Kidney (tissue), 14 donors: Measurements from ENCODE around the gene TEX14. TPM values are rescaled to one million over a fixed set of nuclear protein-coding genes. Genes with fewer than 3 reads are reported as not detected.

Experiments
- DNase-seq, 5 donors: peaks; one replicate each; pipeline ENCODE4 v3.0.0-alpha.2; 2013 to 2020
- FAIRE-seq: peaks from 2 replicates; lab custom pipeline; 2012; peaks lifted over from hg19 to GRCh38; lab: Jason Lieb, UNC
- H3K27ac ChIP-seq, 2 donors: one replicate each; pipeline ENCODE4 v1.7.0; 2013; ENCODE audit warnings: low read depth in 2 of 2, low read length in 2 of 2, inconsistent platforms in 1 of 2
- H3K27me3 ChIP-seq: one replicate; pipeline ENCODE4 v1.7.1; 2013; ENCODE audit warnings: low read length, inconsistent platforms; ENCODE audit not compliant: control insufficient read depth, insufficient read depth
- H3K36me3 ChIP-seq, 3 donors: one replicate each; pipeline versions ENCODE4 v1.7.0 to v1.7.1; 2013; ENCODE audit warnings: low read length in 3 of 3, control low read depth in 1 of 3, inconsistent platforms in 1 of 3; ENCODE audit not compliant: insufficient read depth in 3 of 3, control insufficient read depth in 2 of 3
- H3K4me1 ChIP-seq, 3 donors: one replicate each; pipeline versions ENCODE4 v1.7.0 to v1.7.1; 2013; ENCODE audit warnings: low read length in 3 of 3, inconsistent platforms in 1 of 3, low read depth in 1 of 3; ENCODE audit not compliant: control insufficient read depth in 2 of 3, insufficient read depth in 2 of 3
- H3K4me3 ChIP-seq, 3 donors: one replicate each; pipeline versions ENCODE4 v1.7.0 to v1.8.1; 2013; ENCODE audit warnings: low read length in 3 of 3, control low read depth in 1 of 3, inconsistent platforms in 1 of 3
- H3K9ac ChIP-seq, 3 donors: one replicate each; pipeline versions ENCODE4 v1.7.0 to v1.7.1; 2013; ENCODE audit warnings: low read length in 3 of 3, control low read depth in 1 of 3, inconsistent platforms in 1 of 3
- H3K9me3 ChIP-seq, 3 donors: one replicate each; pipeline versions ENCODE4 v1.7.0 to v1.7.1; 2013; ENCODE audit warnings: low read length in 3 of 3, control low read depth in 1 of 3, inconsistent platforms in 1 of 3; ENCODE audit not compliant: control insufficient read depth in 2 of 3, insufficient read depth in 1 of 3
- intact Hi-C: fragments of 100-400 bp; cut with DNase I; formaldehyde crosslinking; loops from one replicate; pipeline ENCODE4 v1.11.1; 2022
- polyA plus RNA-seq: library from polyadenylated mRNA; stranded (reverse); fragments of 350-450 nt; fragmentation: Illumina TruSeq; extraction: RNeasy Lipid Tissue Mini Kit (QIAGEN cat#74804); gene quantifications from one replicate; pipeline ENCODE4 v1.2.3, GENCODE V29; 2014; ENCODE audit warnings: low read depth, low replicate concordance; ENCODE audit not compliant: insufficient read depth
- total RNA-seq: library from RNA; stranded (reverse); fragmentation: NEBNext Ultra II Directional; extraction: Animal tissue kit (Norgen Biotek cat#: 25700); gene quantifications from one replicate; pipeline ENCODE4 v1.2.1, GENCODE V29; 2021
- TF ChIP-seq, protein P1 (sequence below): IDR thresholded peaks from 3 replicates; pipeline ENCODE4 v1.5.1; 2012; ENCODE audit warnings: mild to moderate bottlenecking, moderate library complexity, borderline replicate concordance; ENCODE audit not compliant: insufficient read depth; ENCODE audit errors: extremely low read depth
- donor health status: control.
- donor health status: control.
- donor health status: control.
- donor health status: control.
- donor health status: control.
- donor health status: DM: yes; HTN: yes; CAD: no.
- donor health status: Normal renal cell carcinoma (clear cell type).

Gene TEX14
- total and polyA plus RNA-seq, 2 donors from 2014 or later = 0.09 to 0.22 TPM

DNA sequence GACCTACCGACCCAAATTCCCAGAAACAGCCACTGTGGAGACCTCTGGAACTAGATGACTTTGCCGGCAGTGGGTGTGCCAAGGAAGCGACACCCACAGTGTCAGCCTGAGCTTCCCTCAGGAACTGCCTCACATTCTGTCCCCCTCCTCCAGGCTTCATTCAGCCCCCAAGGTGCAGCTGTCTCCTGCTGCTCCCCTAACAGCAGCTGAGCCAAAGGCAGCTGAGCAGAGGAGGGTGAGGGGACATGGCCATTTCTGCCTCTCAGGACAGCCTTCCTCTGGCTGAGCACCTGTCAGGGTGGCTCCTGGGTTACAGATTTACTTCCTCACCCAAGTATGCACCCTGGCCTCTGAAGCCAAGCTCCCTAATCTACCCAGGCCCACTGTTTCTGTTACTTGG, 155.3 kb downstream of the TEX14 start:
- Histone ChIP-seq H3K9me3 (no peaks in the 10 kb centered on the region), H3K4me3 (no peak overlapping the region), H3K9ac (no peak overlapping the region), H3K27me3 (no peaks in the 10 kb centered on the region), H3K4me1 (peaks cover 0 to 9% (median 0%) of the 10 kb centered on the region in 3 donors), H3K27ac (no peak overlapping the region), H3K36me3 (no peaks in the 10 kb centered on the region)
- TF ChIP-seq, protein P1, sequence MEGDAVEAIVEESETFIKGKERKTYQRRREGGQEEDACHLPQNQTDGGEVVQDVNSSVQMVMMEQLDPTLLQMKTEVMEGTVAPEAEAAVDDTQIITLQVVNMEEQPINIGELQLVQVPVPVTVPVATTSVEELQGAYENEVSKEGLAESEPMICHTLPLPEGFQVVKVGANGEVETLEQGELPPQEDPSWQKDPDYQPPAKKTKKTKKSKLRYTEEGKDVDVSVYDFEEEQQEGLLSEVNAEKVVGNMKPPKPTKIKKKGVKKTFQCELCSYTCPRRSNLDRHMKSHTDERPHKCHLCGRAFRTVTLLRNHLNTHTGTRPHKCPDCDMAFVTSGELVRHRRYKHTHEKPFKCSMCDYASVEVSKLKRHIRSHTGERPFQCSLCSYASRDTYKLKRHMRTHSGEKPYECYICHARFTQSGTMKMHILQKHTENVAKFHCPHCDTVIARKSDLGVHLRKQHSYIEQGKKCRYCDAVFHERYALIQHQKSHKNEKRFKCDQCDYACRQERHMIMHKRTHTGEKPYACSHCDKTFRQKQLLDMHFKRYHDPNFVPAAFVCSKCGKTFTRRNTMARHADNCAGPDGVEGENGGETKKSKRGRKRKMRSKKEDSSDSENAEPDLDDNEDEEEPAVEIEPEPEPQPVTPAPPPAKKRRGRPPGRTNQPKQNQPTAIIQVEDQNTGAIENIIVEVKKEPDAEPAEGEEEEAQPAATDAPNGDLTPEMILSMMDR = no peak
- no peak for FAIRE-seq
- DNase-seq = no peak
- intact Hi-C loops = no loop called here

DNA sequence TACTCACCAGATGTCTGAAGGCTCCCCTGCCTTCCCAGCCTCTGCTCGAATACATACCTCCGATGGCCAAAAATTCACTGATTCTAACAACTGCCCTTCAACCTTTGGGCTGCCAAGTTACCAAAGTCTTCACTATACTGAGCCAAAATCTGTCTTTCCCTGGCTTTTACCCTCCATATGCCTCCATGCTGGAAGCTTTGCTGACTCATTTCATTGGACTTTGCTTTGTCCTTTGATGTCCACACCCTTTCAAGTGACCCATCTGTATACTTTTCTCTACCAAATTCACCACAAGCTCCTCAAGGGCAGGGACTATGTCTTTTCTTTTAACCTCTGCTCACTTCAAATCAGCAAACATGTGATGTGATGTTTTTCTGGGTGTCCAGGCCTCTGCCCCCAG, 156.4 kb downstream of the TEX14 start:
- no peaks in the 10 kb centered on the region for H3K9me3 ChIP-seq
- TF ChIP-seq, protein P1 = no peak
- no peak overlapping the region for H3K9ac ChIP-seq
- H3K27ac ChIP-seq = no peak overlapping the region
- peaks cover 0 to 14% (median 0%) of the 10 kb centered on the region in 3 donors for H3K4me1 ChIP-seq
- FAIRE-seq (no peak), DNase-seq (no peak)
- H3K36me3 ChIP-seq = no peaks in the 10 kb centered on the region
- intact Hi-C loops = no loop called here
- H3K27me3 ChIP-seq = no peaks in the 10 kb centered on the region
- H3K4me3 ChIP-seq = no peak overlapping the region

DNA sequence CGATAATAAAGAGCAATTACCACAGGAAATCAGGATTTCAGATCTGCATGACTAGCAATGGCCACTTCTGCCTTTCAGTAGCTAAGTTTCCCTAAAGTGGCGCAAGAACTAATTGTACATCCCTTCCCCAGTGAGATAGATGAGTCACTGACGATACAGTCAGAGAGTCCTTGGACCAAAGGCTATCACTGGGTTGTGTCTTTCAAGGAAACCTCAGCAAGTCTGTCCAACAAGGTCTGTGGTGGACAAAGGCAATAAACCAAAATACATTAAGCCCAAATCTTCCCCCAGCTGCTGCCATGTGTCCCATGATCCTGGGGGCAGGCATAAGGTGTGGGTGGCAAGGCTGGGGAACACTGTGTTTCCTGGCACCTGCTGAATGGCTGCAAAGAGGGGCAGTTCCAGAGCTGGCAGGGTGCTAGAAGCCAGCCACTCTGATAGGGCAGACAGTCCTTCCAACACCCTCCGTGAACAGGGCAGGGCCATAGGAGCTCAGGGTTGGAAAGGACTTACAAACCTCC, 156.9 kb downstream of the TEX14 start:
- DNase-seq (no peak), FAIRE-seq (no peak)
- H3K9me3 ChIP-seq = no peaks in the 10 kb centered on the region
- H3K4me1 ChIP-seq = peaks cover 0 to 14% (median 0%) of the 10 kb centered on the region in 3 donors
- TF ChIP-seq, protein P1 = no peak
- no peaks in the 10 kb centered on the region for H3K27me3 ChIP-seq
- intact Hi-C loops = no loop called here
- H3K36me3 ChIP-seq = no peaks in the 10 kb centered on the region
- H3K27ac ChIP-seq = no peak overlapping the region
- H3K4me3 ChIP-seq = no peak overlapping the region
- no peak overlapping the region for H3K9ac ChIP-seq

DNA sequence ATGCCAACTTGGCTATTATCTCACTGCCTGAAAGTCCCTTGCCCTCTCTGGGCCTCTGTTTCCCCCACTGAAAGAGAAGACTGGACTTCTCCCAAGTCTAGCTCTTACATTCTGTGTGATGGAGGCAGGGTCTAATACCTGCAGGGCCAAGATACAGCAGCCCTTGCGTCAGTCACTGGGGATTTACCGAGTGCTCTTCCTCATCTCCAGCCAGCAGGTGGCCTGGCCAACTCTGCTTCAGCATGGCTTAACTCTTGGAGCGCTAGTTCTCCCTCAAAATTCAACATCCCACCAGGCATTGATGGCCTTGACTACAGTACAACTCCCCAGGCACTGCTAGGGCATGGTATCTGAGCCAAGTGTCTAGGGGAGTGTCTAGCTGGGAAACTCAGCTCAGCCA, 157.5 kb downstream of the TEX14 start:
- DNase-seq = no peak
- no peaks in the 10 kb centered on the region for H3K36me3 ChIP-seq
- peaks cover 0 to 14% (median 0%) of the 10 kb centered on the region in 3 donors for H3K4me1 ChIP-seq
- FAIRE-seq = no peak
- no peak overlapping the region for H3K27ac ChIP-seq
- intact Hi-C loops = no loop called here
- H3K4me3 ChIP-seq = no peak overlapping the region
- no peaks in the 10 kb centered on the region for H3K27me3 ChIP-seq
- no peaks in the 10 kb centered on the region for H3K9me3 ChIP-seq
- TF ChIP-seq, protein P1 = no peak
- H3K9ac ChIP-seq = no peak overlapping the region
